Measurements from ENCODE around the gene EPHA8. TPM values are rescaled to one million over a fixed set of nuclear protein-coding genes. Genes with fewer than 3 reads are reported as not detected.

EPHA8 gene
- total and polyA plus RNA-seq, 2 of the 4 experiments (the other 2 are of a cell fraction), result not detected

DNA sequence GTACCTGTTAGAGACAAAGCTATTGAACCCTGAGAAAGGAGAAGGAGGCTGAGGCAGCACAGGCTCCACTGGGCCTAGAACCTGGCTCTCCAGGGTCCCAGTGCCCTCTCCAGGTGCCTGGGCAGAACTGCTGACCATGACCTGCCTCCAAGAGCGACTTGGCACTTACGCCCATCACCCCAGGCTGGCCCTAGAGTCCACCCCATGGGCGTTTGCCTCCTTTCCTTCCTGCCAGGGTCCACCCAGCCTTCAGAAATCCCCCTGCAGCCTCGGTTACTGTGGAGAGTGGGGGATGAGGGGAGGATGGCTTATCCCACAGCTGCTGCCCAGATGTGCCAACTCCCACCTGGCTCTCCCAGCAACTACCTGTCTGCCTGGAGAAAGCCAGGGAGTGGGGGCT is 58.5 kb downstream of the EPHA8 start:
- BruUV-seq (replicated peaks), result no TSS peak
- ATAC-seq (ENCODE audit: low read depth) (no peak), DNase-seq (no peak)
- no peak overlapping the region for H3K27ac ChIP-seq (ENCODE audit: insufficient read depth, low read length)
- CTCF ChIA-PET, result no interaction called here
- no peak overlapping the region for H2AK9ac ChIP-seq (replicated peaks; ENCODE audit: low read depth, low read length, poor library complexity)
- no peaks in the 10 kb centered on the region for H3K4me1 ChIP-seq (ENCODE audit: control insufficient read depth, insufficient read depth, low read length)
- no peak overlapping the region for H2AFZ ChIP-seq (replicated peaks; ENCODE audit: low read length, poor library complexity)
- POLR2A ChIA-PET (ENCODE audit: unreplicated experiment), result no interaction called here
- H3K9me3 ChIP-seq (ENCODE audit: control insufficient read depth, insufficient read depth, low read length), result no peaks in the 10 kb centered on the region
- in situ Hi-C loops (cut with MboI; ENCODE audit: low sequenced_read_pairs) (no loop called here), intact Hi-C loops (cut with micrococcal nuclease) (no loop called here), dilution Hi-C loops (cut with HindIII; ENCODE audit: low sequenced_read_pairs, unreplicated experiment) (no loop called here)
- H3K27me3 ChIP-seq (ENCODE audit: control insufficient read depth, insufficient read depth, low read length), result peaks cover 65% of the 10 kb centered on the region
- 40% methylated on average over 2 of the region's 4 CpGs; no CpG with 5 or more reads in 1 of the 2 experiments for WGBS, 2 experiments (ENCODE audit: extremely low coverage in 2 of 2, insufficient read length in 1 of 2)
- H3K9me1 ChIP-seq (ENCODE audit: insufficient read depth, low read length), result no peaks in the 10 kb centered on the region; the same call in 1 of the 2 replicates
- H4K5ac ChIP-seq (ENCODE audit: low read depth, low read length), result no peak overlapping the region
- H2AK5ac ChIP-seq (ENCODE audit: low read depth, low read length), result no peak overlapping the region
- H3K4ac ChIP-seq (ENCODE audit: low read depth, low read length), result no peak overlapping the region
- no peak overlapping the region for H2BK5ac ChIP-seq (ENCODE audit: low read depth, low read length, poor library complexity, severe bottlenecking)
- H3K9ac ChIP-seq (ENCODE audit: low read depth, low read length), result no peak overlapping the region
- H3K14ac ChIP-seq (replicated peaks; ENCODE audit: low read depth, low read length), result no peak overlapping the region
- no peak overlapping the region for H2BK20ac ChIP-seq (ENCODE audit: low read depth, low read length)
- no peak overlapping the region for H3K4me3 ChIP-seq (ENCODE audit: insufficient read depth, low read depth, low read length)
- no peak overlapping the region for H3K23ac ChIP-seq (ENCODE audit: low read depth, low read length)
- H2BK120ac ChIP-seq (ENCODE audit: low read depth, low read length), result no peak overlapping the region
- H4K20me1 ChIP-seq (ENCODE audit: insufficient read depth, low read length), result peaks cover 3% of the 10 kb centered on the region; the same call in 1 of the 2 replicates
- no peak overlapping the region for H3K4me2 ChIP-seq (ENCODE audit: low read depth, low read length)
- no peak overlapping the region for H2BK15ac ChIP-seq (ENCODE audit: low read depth, low read length)
- no peaks in the 10 kb centered on the region for H3K36me3 ChIP-seq (ENCODE audit: control insufficient read depth, insufficient read depth, low read length)
- H3K56ac ChIP-seq (ENCODE audit: extremely low read depth, insufficient read depth, low read length), result no peak overlapping the region
- no peak overlapping the region for H3K18ac ChIP-seq (ENCODE audit: low read depth, low read length)
- no peaks in the 10 kb centered on the region for H3K79me1 ChIP-seq (ENCODE audit: low read depth in 1 of 2, low read length in 2 of 2)
- H4K91ac ChIP-seq (ENCODE audit: insufficient read depth, low read depth, low read length), result no peak overlapping the region
- no peak overlapping the region for H4K8ac ChIP-seq (ENCODE audit: low read depth in 2 of 2, low read length in 2 of 2)
- TF ChIP-seq CHD1 (IDR thresholded peaks at IDR 0.05; ENCODE audit: low read depth, low read length) (no peak), RFX5 (IDR thresholded peaks at IDR 0.05; ENCODE audit: low read depth, low read length) (no peak), NFE2L2 (IDR thresholded peaks at IDR 0.05; ENCODE audit: low read depth, low read length) (no peak), RAD21 (IDR thresholded peaks at IDR 0.05; ENCODE audit: low read length) (no peak), CTCF (conservative IDR thresholded peaks at IDR 0.05; ENCODE audit: low read depth, low read length) (no peak), POLR2A (IDR thresholded peaks at IDR 0.05; ENCODE audit: low read depth, low read length) (no peak), RCOR1 (IDR thresholded peaks at IDR 0.05; ENCODE audit: insufficient replicate concordance, low read length) (no peak), BHLHE40 (IDR thresholded peaks at IDR 0.05; ENCODE audit: low read depth, low read length) (no peak), SMC3 (IDR thresholded peaks at IDR 0.05; ENCODE audit: low read depth, low read length) (no peak), CEBPB (IDR thresholded peaks at IDR 0.05; ENCODE audit: low read depth, low read length) (no peak), USF2 (IDR thresholded peaks at IDR 0.05; ENCODE audit: low read depth, low read length) (no peak), MXI1 (IDR thresholded peaks at IDR 0.05; ENCODE audit: borderline replicate concordance, low read depth, low read length) (no peak), FOS (IDR thresholded peaks at IDR 0.05; ENCODE audit: low read depth, low read length) (no peak)
- TF ChIP-seq, protein P1, sequence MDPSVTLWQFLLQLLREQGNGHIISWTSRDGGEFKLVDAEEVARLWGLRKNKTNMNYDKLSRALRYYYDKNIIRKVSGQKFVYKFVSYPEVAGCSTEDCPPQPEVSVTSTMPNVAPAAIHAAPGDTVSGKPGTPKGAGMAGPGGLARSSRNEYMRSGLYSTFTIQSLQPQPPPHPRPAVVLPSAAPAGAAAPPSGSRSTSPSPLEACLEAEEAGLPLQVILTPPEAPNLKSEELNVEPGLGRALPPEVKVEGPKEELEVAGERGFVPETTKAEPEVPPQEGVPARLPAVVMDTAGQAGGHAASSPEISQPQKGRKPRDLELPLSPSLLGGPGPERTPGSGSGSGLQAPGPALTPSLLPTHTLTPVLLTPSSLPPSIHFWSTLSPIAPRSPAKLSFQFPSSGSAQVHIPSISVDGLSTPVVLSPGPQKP (IDR thresholded peaks at IDR 0.05; ENCODE audit: borderline replicate concordance, low read depth, low read length), result no peak
